WERI-Rb-1 (cell line): ENCODE results near the gene AADAC.

Experiments
- DNase-seq: peaks from one replicate; pipeline ENCODE4 v3.0.0-alpha.2; 2020
- H3K27ac ChIP-seq: fragments of 250-450 bp; sonication (Bioruptor Pico); 2 replicates; pipeline ENCODE4 v1.5.1; 2020; ENCODE audit warnings: mild to moderate bottlenecking, moderate library complexity
- H3K27me3 ChIP-seq: fragments of 250-450 bp; sonication (Bioruptor Pico); 2 replicates; pipeline ENCODE4 v1.5.1; 2021; ENCODE audit warnings: mild to moderate bottlenecking, low read depth, moderate library complexity; ENCODE audit not compliant: insufficient read depth, severe bottlenecking
- H3K36me3 ChIP-seq: fragments of 250-450 bp; sonication (Bioruptor Pico); 2 replicates; pipeline ENCODE4 v1.5.1; 2020; ENCODE audit warnings: mild to moderate bottlenecking, moderate library complexity
- H3K4me3 ChIP-seq: 2 replicates; pipeline ENCODE4 v1.5.1; 2011; ENCODE audit warnings: low read depth, mild to moderate bottlenecking, control low read depth, low read length
- H3K9me3 ChIP-seq: fragments of 250-450 bp; sonication (Bioruptor Pico); 2 replicates; pipeline ENCODE4 v1.5.1; 2021; ENCODE audit warnings: mild to moderate bottlenecking, moderate library complexity; ENCODE audit not compliant: severe bottlenecking
- TF ChIP-seq, protein P1 (sequence below): IDR thresholded peaks from 2 replicates; pipeline ENCODE4 v1.5.1; 2011; ENCODE audit warnings: low read depth, mild to moderate bottlenecking, control low read depth, inconsistent platforms, low read length

The AADAC gene

GRCh38 chr3:151816091-151816604 is 2.2 kb downstream of the AADAC start:
- Histone ChIP-seq H3K4me3 (no peak overlapping the region), H3K27ac (no peak overlapping the region), H3K36me3 (no peaks in the 10 kb centered on the region), H3K27me3 (peaks cover 62% of the 10 kb centered on the region), H3K9me3 (no peaks in the 10 kb centered on the region)
- TF ChIP-seq, protein P1, sequence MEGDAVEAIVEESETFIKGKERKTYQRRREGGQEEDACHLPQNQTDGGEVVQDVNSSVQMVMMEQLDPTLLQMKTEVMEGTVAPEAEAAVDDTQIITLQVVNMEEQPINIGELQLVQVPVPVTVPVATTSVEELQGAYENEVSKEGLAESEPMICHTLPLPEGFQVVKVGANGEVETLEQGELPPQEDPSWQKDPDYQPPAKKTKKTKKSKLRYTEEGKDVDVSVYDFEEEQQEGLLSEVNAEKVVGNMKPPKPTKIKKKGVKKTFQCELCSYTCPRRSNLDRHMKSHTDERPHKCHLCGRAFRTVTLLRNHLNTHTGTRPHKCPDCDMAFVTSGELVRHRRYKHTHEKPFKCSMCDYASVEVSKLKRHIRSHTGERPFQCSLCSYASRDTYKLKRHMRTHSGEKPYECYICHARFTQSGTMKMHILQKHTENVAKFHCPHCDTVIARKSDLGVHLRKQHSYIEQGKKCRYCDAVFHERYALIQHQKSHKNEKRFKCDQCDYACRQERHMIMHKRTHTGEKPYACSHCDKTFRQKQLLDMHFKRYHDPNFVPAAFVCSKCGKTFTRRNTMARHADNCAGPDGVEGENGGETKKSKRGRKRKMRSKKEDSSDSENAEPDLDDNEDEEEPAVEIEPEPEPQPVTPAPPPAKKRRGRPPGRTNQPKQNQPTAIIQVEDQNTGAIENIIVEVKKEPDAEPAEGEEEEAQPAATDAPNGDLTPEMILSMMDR, result no peak
- DNase-seq, result no peak

- H3K36me3 ChIP-seq, result no peaks in the 10 kb centered on the region
- H3K4me3 ChIP-seq, result no peak overlapping the region
Observed at GRCh38 chr3:151817473-151817872, 3.6 kb downstream of the AADAC start.

DNA sequence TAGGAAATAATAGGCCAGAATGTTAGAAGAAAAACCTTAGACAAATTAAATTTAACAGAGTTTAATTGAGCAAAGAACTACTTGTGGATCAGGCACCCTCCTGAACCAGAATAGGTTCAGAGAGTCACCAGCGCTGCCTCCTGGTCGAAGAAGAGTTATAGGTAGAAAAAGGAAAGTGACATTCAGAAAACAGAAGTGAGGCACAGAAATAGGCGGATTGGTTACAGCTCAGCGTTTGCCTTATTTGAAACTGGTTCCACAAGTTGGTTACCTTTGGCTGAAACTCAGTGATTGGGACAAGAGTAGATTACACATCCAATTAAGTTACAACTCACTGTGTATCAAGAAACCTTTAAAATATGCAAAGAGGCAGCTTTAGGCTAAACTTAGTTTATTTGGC is 4.4 kb downstream of the AADAC start:
- Histone ChIP-seq H3K27ac (no peak overlapping the region), H3K9me3 (no peaks in the 10 kb centered on the region), H3K36me3 (no peaks in the 10 kb centered on the region), H3K27me3 (peaks cover 56% of the 10 kb centered on the region), H3K4me3 (no peak overlapping the region)
- DNase-seq, result no peak
- TF ChIP-seq, protein P1, result no peak

More at GRCh38 chr3:151817473-151817872, 3.6 kb downstream of the AADAC start:
- TF ChIP-seq, protein P1, result no peak
- no peak for DNase-seq
- H3K27ac ChIP-seq, result no peak overlapping the region
- no peaks in the 10 kb centered on the region for H3K9me3 ChIP-seq
- H3K27me3 ChIP-seq, result peaks cover 61% of the 10 kb centered on the region

GRCh38 chr3:151819910-151820309 is 6.0 kb downstream of the AADAC start:
- DNase-seq, result no peak
- no peaks in the 10 kb centered on the region for H3K9me3 ChIP-seq
- H3K36me3 ChIP-seq, result no peaks in the 10 kb centered on the region
- TF ChIP-seq, protein P1, result no peak
- no peak overlapping the region for H3K27ac ChIP-seq
- no peak overlapping the region for H3K4me3 ChIP-seq
- H3K27me3 ChIP-seq, result peaks cover 42% of the 10 kb centered on the region

- no peak for DNase-seq
- Histone ChIP-seq H3K27ac (no peak overlapping the region), H3K4me3 (no peak overlapping the region), H3K27me3 (peaks cover 22% of the 10 kb centered on the region), H3K9me3 (peaks cover 3% of the 10 kb centered on the region), H3K36me3 (no peaks in the 10 kb centered on the region)
- TF ChIP-seq, protein P1, result no peak
Observed at GRCh38 chr3:151827816-151828215, 13.9 kb downstream of the AADAC start.
